Muscle layer of duodenum (tissue), 2 donors: Measurements from ENCODE around the gene CLDN24.

Source experiments
- H3K27ac ChIP-seq: one replicate; pipeline ENCODE4 v1.7.0; 2013; ENCODE audit warnings: mild to moderate bottlenecking, low read length
- H3K27me3 ChIP-seq: one replicate; pipeline ENCODE4 v1.7.0; 2013; ENCODE audit warnings: low read depth, mild to moderate bottlenecking, control low read depth, low read length
- H3K36me3 ChIP-seq, 2 donors: one replicate each; pipeline ENCODE4 v1.7.0; 2013; ENCODE audit warnings: low read length in 2 of 2, control low read depth in 1 of 2, mild to moderate bottlenecking in 1 of 2; ENCODE audit not compliant: insufficient read depth in 2 of 2, control insufficient read depth in 1 of 2
- H3K4me1 ChIP-seq, 2 donors: one replicate each; pipeline ENCODE4 v1.7.0; 2013; ENCODE audit warnings: low read length in 2 of 2, mild to moderate bottlenecking in 2 of 2, control low read depth in 1 of 2, moderate library complexity in 1 of 2; ENCODE audit not compliant: insufficient read depth in 2 of 2, control insufficient read depth in 1 of 2
- H3K4me3 ChIP-seq, 2 donors: one replicate each; pipeline ENCODE4 v1.7.0; 2013; ENCODE audit warnings: low read length in 2 of 2, low read depth in 1 of 2, mild to moderate bottlenecking in 1 of 2
- H3K9me3 ChIP-seq, 2 donors: one replicate each; pipeline ENCODE4 v1.7.0; 2013; ENCODE audit warnings: low read length in 2 of 2, control low read depth in 1 of 2, mild to moderate bottlenecking in 1 of 2; ENCODE audit not compliant: control insufficient read depth in 1 of 2
- donor health status: healthy.

CLDN24 gene

DNA sequence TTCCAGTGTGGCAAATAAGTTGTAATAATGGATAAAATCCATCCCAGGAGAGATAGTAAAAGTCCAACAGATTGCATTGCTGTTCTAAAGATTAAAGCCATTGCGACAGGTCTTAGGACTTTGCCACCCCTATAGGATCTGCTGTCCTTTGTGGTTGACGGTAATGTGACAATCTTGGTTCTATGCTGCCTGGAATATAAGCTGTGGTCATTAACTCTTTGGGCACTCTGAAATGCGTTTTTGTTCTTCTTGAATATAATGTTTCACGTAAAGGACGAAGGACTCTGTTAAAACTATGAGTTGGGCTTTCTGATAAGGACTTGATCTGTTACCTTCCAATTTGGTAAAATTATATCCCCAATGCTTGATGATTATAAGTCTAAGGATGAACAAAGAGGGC lies at the start of gene CLDN24:
CLDN24 (minus strand) TSS at position 101 of the 400 bp plus-strand sequence; CDS start at position 101, 0 bp downstream.
- Histone ChIP-seq H3K4me3 (no peak within 1 kb of the TSS), H3K4me1 (no peaks in the 10 kb centered on the region), H3K9me3 (no peaks in the 10 kb centered on the region), H3K27me3 (no peaks in the 10 kb centered on the region), H3K36me3 (peaks cover 0 to 11% of the 10 kb centered on the region in 2 donors), H3K27ac (no peak within 1 kb of the TSS)

DNA sequence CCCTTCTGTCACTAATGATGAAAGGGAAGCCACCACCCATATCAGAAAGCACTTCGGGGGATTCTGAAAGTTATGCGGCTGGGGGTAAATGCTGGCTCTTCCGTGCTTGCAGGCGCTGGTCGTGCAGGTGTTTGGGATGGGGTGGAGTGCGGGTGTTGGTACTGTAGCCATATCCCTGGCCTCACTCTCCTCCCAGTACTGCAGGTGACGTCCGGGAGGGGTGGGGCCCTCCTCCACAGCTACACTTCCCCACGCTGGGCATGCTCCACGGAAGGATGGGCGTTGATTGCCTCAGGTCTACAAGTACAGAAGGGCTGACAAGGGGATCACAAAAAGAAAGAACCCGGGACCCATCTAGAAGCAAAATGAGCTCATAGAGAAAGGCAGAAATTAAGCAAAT lies 48.6 kb upstream of the CLDN24 start:
- Histone ChIP-seq H3K4me3 (no peak overlapping the region), H3K4me1 (no peaks in the 10 kb centered on the region), H3K36me3 (no peaks in the 10 kb centered on the region), H3K27me3 (no peaks in the 10 kb centered on the region), H3K9me3 (peaks cover 0 to 8% of the 10 kb centered on the region in 2 donors), H3K27ac (no peak overlapping the region)

DNA sequence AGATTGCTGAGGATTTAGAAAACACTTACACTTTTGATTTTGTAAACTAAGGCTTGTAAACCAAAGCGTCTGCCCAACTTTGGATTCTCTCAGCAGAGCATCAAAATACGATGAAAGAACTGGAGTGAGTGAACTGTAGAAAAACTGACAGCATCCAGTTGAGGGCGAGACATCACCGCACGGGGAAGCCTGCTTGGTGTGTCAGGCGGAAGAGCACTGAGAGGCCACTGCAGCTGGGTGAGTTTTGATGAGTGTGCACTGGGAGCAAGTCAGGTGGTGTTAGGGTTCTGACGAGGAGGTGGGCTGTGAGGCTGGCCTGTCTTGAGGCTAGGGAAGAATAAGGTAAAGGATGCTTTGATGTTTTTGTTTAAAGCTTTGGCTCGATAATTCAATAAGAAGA lies 46.8 kb upstream of the CLDN24 start:
- Histone ChIP-seq H3K27ac (no peak overlapping the region), H3K4me1 (no peaks in the 10 kb centered on the region), H3K36me3 (no peaks in the 10 kb centered on the region), H3K9me3 (peaks cover 0 to 8% of the 10 kb centered on the region in 2 donors), H3K27me3 (no peaks in the 10 kb centered on the region), H3K4me3 (no peak overlapping the region)

DNA sequence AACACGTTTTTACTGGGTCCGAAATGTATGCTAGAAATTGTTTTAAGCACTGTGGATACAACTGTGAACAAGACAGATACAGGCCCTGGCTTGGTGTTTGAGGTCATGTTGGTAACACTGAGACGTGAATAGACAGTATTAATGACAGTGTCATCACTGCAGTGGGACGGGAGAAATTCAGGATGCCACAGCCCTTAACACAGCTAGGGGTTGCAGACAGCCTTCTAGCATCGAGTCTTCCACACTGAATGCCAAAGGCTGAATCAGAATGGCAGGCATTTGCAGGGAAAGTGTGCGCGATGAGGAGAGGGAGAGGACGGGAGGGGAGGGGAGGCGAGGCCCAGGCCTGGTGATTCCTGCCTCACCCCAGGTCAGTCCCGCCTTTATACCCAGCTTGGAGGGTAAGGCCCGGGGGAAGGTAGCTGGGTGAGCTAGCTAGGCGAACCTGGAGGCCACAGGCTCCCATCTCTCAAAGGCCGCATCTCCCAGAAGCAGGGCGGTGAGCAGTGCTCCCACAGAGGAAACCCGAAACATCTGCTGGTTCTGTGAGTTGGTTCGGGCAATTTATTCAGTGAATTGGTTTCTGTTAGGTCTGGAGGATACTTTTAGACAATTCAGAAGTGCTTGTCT lies 44.1 kb upstream of the CLDN24 start:
- Histone ChIP-seq H3K36me3 (no peaks in the 10 kb centered on the region), H3K4me3 (no peak overlapping the region), H3K27ac (no peak overlapping the region), H3K27me3 (no peaks in the 10 kb centered on the region), H3K4me1 (no peaks in the 10 kb centered on the region), H3K9me3 (no peaks in the 10 kb centered on the region)

DNA sequence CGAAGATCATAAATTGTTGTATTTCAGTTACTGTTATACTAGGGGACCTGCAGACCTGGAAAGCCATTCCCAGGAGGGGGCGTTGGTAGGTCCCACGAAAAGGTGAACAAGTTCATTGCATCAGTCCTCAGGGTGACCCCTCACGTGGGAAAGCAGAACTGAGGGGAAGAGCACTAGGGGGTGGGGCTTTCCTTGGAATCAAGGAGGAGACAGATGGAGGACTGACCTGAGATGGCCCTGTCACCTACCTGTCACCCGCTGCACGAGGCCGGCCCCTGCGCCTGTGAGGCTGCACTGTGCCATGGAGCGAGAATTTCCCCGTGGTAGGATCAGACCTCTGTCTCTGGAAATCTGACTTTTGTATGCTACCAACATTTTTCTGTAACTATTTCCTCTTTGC lies 41.8 kb upstream of the CLDN24 start:
- H3K9me3 ChIP-seq = no peaks in the 10 kb centered on the region
- no peak overlapping the region for H3K27ac ChIP-seq
- no peaks in the 10 kb centered on the region for H3K36me3 ChIP-seq
- H3K4me3 ChIP-seq = no peak overlapping the region
- H3K27me3 ChIP-seq = no peaks in the 10 kb centered on the region
- no peaks in the 10 kb centered on the region for H3K4me1 ChIP-seq

DNA sequence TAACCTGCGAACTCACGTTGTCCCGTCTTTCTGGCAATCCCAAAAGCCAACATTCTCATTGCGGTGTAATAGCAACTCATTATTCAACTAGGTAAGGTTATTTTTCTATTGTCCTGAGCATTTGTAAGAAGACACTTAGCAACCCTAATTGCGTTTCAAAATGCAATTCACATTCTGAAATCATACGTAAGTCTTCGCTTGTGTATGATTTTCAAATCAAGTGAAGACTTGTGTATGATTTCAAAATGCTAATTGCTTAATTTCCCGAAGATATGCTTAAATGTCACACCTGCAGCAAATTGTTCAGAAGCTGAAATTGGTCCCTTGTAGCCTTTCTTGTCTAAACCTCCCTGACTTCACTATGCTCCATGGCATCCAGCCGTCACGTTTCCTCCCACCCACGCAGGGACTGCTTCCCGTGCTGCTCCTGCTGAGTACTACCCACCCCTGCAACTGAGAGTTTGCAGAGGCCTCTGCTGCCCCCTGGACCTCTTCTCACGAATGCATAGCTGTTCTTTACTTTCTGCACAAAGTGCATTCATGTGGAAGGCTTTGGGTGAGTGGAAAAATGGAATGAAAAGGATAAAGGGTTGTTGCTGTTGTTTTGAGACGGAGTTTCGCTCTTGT lies 40.8 kb upstream of the CLDN24 start:
- Histone ChIP-seq H3K9me3 (no peaks in the 10 kb centered on the region), H3K36me3 (no peaks in the 10 kb centered on the region), H3K4me3 (no peak overlapping the region), H3K4me1 (no peaks in the 10 kb centered on the region), H3K27ac (no peak overlapping the region), H3K27me3 (no peaks in the 10 kb centered on the region)

DNA sequence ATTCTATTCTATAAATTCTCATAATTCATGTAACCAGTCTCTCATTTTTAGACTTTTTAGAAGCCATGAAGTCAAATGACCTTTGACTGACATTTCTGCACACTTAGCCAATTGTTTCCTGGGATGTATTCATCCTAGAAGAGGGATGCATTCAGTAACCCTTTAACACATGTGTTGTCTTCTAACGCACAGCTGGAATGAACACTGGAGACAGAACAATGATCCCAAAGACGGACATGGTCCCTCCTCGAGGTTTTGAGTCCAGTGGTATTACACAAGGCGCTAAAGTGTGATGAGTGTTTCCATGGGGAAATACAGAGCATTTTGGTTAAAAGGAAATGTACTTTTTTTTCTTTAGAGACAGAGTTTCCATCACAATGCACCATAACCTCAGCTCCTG lies 39.8 kb upstream of the CLDN24 start:
- Histone ChIP-seq H3K27me3 (no peaks in the 10 kb centered on the region), H3K4me3 (no peak overlapping the region), H3K4me1 (no peaks in the 10 kb centered on the region), H3K9me3 (no peaks in the 10 kb centered on the region), H3K36me3 (no peaks in the 10 kb centered on the region), H3K27ac (no peak overlapping the region)

DNA sequence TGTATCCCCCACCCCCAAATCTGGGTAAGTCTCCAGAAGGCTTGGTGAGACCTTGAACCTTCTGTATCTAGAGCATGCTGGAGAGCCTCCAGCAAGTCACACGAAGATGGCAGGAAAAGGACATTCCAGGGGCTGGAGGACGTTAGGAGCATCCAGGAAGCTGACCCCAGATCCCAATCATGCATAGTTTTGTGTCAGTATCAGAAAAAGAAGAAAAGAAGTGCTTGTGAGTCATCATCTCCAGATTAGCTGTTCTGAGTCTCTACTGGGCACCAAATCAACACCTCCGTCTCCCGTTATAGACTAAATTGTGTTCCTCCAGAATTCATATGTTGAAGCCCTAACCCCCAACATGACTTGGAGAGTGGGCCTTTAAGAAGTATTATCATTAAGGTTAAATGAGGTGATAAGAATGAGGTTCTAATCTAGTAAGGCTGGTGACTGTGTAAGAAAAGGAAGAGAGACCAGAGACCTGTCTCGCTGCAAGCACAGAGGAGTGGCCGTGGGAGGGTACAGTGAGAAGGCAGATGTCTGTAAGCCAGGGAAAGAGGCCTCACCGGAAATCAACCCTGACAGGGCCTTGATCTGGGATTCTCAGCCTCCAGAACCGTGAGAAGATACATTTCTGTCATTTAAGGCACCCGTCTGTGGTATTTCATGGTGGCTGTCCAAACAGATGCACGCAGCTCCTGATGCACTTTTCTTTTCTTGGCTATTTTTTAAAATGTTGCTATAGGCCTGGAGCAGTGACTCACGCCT lies 38.1 kb upstream of the CLDN24 start:
- H3K27ac ChIP-seq = no peak overlapping the region
- H3K36me3 ChIP-seq = no peaks in the 10 kb centered on the region
- H3K4me1 ChIP-seq = peaks cover 0 to 4% of the 10 kb centered on the region in 2 donors
- no peak overlapping the region for H3K4me3 ChIP-seq
- no peaks in the 10 kb centered on the region for H3K9me3 ChIP-seq
- no peaks in the 10 kb centered on the region for H3K27me3 ChIP-seq

DNA sequence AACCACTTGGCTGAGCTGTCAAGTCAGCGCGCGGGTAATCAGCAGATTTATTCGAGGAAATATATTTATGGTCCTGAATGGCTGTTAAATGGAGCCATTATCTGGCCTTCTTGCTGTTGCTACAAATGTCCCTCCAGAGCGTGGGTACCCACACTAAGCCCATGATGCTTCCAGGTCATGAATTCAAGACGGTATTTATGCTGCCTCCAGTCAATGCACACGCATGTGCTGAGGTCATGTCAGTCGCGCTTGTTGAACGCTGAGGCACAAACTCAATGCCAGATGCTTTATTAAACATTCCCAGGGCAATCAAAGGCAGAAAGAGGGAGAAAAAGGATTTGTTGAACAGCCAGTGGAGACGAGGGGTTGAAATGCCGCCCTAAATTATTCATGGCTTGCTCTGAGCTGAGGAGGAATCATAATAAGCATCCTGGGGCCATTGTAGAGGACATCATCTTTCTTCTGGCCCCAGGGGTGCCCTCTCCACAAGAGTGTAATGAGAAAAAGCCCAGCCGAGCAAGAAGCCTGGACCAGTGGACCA lies 36.1 kb upstream of the CLDN24 start:
- Histone ChIP-seq H3K36me3 (no peaks in the 10 kb centered on the region), H3K27me3 (no peaks in the 10 kb centered on the region), H3K9me3 (no peaks in the 10 kb centered on the region), H3K4me3 (no peak overlapping the region), H3K4me1 (peaks cover 0 to 4% of the 10 kb centered on the region in 2 donors), H3K27ac (no peak overlapping the region)

DNA sequence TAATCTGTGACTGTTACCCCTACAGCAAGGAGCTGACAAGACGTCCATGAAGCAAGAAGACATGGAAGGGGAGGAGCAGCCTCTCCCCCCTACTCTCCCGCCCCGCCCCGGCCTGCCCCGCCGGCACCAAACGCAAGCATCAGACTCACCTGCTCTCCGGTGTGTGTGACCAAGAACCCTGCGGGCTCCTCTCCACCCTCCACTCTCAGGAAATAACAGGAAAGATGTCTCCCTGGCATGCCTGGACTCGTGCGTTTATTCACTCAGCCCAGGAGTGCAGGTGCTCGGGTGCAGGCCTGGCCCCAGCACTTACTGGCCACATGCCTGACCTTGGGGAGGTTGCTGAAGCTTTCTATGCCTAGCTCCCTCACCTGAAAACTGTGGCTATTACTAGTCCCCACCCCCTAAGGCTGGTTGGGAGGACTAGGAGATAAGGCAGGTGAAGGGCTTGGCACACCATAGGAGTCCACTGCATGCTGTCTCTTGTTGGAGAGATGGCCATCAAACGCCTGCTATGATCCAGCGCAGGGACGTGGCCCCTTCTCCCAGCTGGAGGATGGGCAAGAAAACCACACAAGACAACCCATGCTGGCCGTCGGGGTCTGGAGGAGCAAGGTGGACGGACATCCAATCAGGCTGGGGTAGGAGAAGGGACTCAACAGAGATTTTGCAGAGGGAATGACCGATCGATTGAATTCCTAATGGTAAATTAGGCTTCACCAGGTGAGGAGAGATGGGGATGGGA lies 34.9 kb upstream of the CLDN24 start:
- Histone ChIP-seq H3K36me3 (no peaks in the 10 kb centered on the region), H3K4me3 (no peak overlapping the region), H3K27ac (no peak overlapping the region), H3K27me3 (no peaks in the 10 kb centered on the region), H3K9me3 (no peaks in the 10 kb centered on the region), H3K4me1 (peaks cover 0 to 4% of the 10 kb centered on the region in 2 donors)
